HG02571 (cell line): ENCODE data around the gene CNNM4.

Source experiments
- ATAC-seq: cut with Tn5 transposase; IDR thresholded peaks from one replicate; pipeline ENCODE4 v1.9.1; 2021; ENCODE audit warnings: mild to moderate bottlenecking, moderate library complexity; ENCODE audit not compliant: unreplicated experiment

The CNNM4 gene

DNA sequence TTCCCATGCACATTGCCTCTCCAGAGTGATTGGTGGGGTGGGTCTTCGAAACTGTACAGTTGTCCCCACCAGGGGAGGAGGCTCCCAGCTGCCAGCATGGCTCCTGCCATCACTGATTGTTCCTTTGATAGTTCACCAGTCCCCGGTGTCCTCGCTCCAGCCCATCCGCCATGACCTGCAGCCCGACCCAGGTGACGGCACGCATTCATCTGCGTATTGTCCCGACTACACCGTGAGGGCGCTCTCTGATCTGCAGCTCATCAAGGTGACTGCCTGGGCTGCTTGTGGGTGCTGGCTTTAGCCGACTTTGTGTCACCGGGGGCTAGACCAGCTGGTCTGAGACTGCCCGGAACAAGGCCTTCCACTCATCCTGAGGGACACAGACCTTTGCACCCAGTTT is 67.7 kb downstream of the CNNM4 start:
- no peak for ATAC-seq

DNA sequence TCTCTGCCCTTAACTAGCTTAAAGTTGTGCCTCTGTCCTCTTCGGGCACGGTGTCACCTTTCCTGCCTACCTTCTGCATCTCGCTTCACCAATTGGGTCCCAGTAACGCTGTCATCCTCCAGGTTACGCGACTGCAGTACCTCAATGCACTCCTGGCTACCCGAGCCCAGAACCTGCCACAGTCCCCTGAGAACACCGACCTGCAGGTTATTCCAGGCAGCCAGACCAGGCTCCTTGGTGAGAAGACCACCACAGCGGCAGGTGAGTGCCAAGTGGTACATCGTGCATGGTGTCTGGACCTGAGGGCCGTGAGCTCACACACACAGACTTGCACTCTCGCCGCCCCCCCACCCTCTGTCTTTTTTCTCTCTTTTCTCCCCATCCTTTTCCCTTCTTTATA is 68.2 kb downstream of the CNNM4 start:
- no peak for ATAC-seq

DNA sequence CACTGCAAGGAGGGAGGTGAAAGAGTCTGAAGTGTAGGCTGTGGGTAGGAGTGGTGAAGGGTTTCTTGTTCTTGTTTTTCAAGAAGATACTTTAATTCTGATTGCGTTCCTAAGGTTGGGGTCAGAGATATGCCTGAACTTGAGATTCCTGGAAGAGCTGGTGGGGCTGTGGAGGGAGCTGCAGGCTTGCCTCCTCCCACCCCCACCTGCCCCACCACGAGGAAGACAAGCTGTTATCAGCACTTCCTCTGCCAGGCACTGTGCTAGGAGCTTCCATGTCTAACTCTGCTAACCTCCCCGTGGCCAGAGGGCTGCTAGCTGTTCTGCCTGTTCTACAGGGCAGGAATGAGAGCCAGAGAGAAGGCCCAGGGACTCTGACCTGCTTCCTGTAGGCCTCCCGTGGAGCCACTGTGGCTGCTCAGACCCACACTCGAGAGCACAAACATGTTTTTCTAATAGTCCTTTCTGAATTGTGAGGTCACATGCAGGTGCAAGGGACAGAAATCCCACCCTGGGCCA is 69.4 kb downstream of the CNNM4 start:
- ATAC-seq, result no peak

DNA sequence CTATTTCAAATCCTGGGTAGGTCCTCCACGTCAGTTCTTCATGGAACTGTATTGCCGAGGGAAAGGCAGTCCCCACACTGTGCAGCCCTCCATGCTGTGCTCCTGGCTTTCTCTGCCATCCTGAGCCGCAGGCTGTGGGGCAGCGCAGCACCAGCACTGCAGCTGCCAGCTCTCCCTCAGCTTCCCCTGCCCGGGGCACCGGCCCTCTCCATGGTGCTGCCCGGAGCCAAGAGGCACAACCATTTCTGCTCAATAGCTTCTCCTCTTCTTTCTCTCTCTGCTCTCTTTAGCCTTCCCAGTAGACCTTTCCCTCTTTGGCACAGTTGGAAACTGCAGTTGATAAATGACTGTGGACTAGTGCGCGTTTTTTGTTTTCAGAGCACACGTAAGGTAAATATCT is 71.0 kb downstream of the CNNM4 start:
- ATAC-seq, result no peak

DNA sequence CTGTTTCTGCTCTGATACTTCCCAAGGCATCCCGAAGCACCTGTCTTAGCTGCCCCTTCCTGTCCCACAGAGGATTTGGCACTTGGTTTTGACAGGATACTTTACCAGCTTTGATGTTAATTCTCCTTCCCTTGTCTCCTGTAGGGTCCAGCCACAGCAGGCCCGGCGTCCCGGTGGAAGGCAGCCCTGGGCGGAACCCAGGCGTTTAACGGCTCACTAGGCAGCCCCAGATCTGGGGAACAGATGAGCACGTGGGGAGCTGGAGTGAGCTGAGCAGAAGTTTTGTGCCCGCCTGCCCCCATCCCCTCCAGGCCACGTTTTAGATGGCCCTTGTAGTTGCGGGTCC is 71.7 kb downstream of the CNNM4 start:
- no peak for ATAC-seq

DNA sequence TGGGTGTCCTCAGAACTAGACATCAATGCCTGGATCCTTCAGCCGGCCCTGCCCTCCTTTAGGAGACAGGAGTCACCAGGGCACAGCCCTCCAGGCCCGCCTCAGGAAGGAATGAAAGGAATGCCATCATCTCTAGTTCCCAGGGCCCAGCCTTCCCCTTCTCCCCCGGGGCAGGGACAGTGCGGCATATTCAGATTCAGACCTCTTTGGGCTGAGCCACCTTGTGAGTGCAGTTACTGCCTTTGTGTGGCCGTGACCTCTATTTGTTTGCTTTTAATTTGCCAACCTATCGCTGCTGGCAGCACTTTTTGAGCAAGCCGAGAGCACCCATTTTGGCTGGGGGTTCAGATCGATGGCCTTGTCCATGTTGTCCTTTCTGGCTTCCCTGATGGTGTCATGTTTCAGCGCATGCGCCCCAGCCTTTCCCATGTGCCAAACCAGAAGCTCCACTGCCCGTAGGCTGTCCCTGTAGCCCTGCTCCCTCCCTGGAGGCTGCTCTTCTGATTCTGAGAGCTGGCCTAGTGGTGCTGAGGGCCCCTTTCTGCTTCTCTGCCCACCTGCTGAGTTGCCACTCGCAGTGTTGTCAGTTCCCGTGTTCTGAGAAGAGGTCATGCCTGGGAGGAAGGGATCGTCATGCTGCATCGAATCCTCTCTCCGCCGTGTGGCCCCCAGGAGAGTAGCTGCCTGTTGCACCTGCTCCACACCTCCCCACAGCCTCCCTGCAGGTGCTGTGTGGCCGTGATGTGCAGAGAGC is 72.2 kb downstream of the CNNM4 start:
- no peak for ATAC-seq

DNA sequence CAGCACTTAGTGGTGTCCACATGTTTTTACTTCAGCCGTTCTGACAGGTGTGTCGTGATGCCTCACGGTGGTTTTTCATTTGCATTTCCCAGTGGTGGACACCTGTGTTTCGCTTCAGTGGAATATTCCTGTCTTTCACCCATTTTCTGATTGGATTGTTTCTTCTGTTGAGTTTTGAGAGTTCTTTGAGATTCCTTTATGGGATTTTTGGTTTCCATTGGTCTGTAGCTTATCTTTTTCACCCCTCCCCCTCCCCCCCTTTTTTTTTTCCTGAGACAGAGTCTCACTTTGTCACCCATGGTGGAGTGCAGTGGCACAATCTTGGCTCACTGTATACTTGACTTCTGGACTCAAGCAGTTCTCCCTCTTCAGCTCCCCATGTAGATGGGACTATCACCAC is 75.1 kb downstream of the CNNM4 start:
- ATAC-seq, result no peak

DNA sequence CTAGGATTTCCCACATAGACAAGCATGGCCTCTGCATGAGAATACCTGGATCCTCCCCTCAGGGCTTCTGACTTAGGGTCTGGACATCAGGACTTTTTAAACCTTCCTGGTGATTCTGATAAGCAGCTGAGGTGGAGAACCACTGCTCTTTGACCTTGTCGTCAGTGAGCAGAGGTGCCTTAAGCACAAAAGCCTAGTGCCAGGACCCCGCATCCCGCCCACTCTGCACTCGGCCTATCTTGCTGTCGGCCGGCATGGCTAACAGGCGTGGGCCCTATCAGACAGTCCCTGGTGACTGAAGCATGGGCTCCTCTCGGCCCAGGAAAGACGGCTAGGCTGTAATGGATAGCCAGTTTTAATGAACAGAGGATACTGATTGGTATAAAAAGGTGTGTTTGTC is 76.9 kb downstream of the CNNM4 start:
- no peak for ATAC-seq

DNA sequence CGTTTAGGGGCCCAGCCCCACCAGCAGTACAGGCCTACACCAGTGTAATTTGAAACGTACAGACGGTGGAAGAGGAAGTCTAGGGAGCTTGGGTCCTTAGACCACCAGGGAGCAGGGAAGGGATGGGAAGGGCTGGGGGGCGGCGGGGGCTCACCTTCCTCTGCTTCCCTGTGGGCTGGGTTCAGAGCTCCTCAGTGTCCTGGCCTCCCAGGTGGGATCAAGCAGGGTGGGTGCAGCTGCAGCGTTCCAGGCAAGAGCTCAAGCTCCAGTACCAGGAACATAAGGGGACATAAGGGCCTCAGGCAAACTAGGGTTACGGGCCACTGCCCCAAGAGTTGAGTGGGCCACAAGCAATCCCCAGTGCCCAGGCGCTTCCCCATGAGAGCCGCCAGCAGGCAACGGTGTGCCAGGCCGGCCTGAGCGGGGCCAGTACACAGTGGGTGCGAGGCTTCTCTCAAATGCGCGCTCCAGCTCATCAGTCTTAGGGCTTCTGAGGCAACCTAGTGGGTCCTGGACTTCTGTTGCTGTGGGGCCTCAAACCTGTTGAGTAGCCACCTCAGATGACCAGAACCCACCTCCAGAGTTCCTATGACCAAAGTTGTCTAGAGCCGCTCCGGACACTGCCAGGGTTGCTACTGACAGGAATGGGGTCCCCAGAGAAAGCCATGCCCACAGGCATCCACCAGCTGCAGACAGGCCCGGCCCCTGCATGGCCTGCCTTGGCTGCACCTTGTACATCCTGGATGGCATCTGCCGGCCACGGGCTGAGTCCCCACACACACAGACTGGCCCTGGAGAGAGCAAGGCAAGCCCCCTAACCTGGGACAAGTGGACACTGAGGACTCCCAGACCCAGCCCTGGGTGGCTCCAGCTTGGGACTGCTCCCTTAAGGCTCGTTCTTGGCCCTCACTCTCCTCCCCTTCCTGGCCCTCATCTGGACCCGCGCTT is 77.9 kb downstream of the CNNM4 start:
- ATAC-seq, result no peak

DNA sequence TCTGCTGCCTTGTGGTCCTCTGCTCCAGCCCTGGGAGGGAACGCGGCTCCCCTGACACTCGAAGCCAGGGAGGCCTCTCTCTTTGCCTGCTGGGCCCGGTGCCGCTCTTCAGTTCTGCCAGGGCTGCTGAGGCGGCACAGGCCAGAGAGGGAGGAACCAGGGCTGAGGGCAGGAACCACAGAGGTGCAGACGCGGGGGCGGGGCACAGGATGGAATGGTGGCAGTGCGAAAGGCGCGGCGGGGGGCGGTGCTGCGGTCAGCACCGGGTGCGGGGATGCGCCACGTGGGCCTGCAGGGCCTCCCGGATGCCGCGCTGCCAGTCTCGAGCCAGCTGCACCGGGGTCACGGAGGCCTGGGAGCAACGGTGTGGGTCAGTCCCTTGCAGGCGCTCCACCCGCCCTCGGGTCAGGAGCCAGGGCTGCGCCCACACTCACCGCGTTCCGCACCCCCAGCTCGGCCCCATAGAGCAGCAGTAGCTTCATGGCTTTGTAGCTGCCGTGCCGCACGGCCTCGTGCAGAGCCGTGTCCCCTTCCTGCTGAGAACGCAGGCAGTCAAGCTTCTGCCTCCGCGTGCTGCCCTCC is 78.7 kb downstream of the CNNM4 start:
- no peak for ATAC-seq

DNA sequence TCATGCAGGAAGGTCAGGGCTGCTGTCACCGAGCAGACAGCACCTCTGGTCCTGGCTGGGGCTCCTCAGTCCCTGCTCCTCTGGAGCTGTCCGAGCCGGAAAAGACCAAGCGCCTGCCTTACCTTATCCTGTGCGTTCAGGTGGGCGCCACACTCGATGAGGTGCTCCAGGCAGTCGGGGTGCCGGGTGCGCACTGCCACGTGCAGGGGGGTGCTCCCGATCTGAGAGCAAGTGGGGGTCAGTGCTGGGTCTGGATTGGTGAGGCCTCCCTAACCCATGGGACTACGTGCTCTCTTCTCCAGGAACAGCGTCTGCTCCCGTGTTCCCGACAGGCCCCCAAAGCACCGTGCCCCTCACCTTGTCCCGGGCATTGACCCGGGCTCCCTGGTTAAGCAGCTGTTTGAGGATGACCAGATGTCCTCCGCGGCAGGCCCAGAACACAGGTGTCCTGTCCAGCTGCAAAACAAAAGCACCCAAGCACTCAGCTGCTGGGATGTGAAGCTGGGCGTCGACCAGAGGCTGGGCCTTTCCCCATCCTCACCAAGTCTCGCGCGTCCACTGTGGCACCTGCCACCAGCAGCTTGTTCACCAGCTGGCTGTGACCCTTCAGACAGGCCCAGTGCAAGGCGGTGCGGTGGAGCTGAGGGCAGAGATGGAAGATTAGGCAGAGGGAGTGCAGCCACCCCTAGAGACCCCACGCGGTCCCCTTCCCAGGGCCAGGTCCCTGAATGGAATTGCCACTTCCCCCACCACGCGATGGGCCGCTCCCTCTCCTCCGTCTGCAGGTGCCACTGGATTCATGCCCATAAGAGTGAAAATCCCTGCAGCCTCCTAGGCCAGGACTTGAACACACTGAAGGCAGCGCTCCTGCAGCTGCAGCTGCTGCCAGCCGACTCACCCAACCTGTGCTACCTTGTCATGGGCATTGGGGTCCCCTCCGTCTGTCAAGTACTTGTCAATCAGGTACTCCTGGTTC is 79.5 kb downstream of the CNNM4 start:
- ATAC-seq, result no peak

DNA sequence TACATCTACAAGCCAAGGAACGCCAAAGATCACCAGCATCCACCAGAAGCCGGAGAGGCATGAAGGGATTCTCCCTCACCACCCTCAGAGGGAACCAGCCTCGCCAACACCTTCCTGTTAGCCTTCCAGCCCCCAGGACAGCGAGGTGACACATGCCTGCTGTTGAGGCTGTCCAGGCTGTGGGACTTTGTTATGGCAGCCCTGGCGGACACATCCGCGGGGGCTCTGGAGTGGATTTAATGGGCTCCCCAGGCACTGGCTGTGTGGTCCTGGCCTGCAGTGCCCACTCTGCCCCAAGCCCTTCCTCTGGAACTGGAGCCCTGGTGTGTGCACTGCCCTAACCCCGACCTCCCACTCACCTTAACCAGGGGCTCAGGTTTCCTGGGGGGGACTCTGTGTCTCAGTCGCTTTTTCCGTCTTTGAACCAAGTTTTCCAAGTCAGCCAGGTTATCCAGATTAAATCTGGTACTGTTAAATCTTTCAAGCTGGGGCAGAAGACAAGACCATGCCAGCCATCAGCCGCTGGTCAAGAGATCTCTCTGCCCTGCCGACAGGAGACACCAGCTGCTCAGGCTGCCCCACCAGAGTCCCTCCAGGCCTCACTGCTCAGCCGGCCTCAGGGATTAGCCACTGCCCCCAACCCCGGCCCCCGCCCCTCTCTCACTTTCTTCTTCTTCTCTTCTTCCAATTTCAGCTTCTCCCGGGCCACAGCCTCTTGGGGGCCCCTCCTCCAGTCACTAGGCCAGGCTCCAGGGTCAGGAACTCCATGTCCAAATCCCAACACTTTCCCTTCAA is 81.2 kb downstream of the CNNM4 start:
- ATAC-seq, result no peak

DNA sequence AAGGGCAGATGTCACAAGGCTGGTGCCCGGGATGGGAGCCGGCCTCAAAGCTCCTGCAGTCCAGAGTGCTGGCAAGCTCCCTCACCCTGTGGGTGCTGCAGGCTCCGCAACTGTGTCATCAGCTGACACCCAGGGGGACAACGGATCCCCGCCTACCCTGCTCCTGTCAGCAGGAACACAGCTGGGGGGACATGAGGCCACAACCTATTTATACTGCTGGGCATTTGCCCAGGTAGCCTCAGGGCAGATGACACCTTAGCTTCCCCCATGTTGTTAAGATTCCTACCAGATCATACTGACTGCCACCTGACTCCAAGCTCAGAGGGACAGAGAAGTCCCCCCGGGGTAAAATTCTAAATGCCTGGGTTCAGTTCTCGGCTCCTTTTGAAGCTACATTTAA is 81.9 kb downstream of the CNNM4 start:
- ATAC-seq, result no peak

DNA sequence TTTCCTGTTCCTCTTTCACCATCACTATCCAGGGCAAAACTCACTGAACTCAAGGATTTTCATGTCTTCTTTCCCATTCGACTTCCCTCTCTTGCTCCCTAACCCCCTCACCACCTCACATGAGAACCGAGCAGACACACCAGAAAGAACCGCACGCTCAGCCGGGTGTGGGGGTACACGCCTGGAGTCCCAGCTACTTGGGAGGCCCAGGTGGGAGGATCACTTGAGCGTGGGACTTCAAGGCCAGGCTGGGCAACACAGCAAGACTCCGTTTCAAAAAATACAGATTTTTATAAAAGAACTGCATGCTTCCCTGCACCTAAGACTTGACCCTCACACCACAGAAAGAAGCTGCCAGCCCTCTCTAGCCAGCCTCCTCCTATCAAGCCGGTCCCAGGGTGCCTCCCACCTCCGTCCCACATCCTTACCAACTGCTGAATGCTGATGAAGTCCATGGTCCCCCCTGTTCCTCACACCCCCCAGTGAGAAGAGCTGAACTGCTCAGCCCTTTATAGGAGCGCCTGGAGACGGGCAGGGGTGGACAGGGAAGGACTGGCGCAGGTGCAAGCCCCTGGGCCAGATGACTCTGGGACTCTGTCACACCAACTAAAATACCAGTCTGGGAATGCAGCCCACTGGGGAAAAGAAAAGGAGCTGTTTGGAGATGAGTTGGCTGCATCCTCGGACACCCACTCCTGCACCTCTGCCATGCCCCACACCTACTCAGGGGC is 83.0 kb downstream of the CNNM4 start, which contains the start of gene ANKRD23:
Gene ANKRD23 (minus strand): TSS at position 484 of the 731 bp plus-strand sequence. CDS start 29 bp downstream, at position 455.
- ATAC-seq, result no peak

DNA sequence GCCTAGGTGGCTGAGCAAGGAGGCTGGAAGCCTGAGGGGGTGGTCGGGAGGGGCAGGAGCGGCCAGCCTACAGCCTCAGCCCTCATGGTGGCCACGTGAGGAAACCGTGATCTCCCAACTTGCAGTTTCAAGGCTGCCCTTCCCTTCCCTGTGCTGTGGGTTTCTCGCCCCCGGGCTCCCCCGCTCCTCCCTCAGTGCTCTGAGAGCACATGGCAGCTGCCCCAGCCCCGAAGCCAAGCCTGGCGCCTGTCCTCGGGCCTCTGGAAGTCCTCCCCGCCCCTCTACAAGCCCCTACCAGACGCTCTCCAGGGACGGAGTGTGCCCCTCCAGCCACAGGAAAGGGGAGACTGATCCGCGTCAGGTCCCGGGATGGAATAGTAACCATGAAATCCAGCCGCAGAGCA is 83.7 kb downstream of the CNNM4 start:
- ATAC-seq, result no peak

DNA sequence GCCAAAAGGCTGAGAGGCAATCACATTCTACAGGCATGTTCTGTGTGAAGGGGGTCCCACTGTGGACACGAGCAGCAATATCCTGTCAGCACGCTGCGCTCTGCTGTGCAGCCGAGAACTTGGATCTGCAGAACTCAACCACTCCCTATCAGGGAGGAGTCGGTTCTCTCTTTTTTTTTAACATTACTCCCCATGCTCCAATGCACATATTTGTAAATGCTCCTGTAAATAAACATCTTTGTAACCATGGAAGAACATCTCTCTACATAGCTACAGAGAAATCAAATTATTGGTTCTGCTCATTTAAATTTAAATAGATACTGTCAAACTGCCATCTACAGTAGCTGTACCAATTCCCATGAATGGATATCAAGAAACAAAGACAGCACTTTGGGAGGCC is 86.1 kb downstream of the CNNM4 start:
- ATAC-seq, result no peak

DNA sequence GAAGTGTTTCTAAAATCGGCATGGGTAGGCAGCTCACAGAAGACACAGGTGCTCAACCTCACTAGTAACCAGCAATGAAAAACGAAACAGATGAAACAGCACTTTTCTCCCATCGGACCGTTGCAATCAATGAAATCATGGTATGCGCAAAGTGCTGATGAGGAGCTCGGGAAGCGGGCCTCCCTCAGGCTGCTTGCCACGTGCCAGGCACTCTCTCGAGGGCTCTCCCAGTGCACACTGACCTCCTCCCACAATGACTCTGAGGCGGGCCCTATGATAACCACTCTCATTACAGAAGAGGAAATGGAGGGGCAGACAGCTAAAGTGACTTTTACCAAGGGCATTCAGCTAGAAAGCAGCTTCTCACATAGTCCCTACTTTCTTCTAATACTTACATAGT is 86.9 kb downstream of the CNNM4 start:
- ATAC-seq, result no peak

DNA sequence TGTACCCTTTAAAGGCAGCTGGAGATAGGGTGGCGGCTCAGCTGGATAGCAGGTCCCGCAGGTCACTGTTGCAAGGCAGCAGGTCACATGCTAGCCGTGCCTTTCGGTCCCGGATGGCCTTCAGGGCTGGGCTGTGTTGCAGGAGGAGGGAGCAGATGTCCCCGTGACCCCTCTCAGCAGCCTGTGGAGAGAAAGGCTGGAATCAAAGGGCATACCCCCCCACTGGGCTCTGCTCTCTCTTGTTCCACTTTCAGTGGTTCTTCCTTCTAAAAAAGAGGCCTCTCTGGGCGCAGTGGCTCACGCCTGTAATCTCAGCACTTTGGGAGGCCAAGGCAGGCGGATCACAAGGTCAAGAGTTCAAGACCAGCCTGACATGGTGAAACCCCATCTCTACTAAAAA is 87.6 kb downstream of the CNNM4 start:
- no peak for ATAC-seq

DNA sequence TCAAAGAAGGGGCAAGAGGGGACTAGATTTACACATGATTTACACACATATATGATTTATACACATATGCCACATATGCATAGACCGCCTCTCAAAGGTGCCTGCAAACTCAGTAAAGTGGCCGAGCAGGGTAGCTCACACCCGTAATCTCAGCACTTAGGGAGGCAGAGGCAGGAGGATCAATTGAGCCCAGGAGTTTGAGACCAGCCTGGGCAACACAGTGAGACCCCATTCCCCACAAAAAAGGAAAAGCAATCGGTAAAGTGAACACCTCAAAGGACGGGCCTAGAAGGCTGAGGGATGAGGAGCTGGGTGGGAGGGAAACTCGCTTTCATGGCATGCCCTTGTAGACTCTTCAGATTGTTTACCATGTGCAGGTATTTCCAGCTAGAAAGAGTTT is 92.0 kb downstream of the CNNM4 start:
- ATAC-seq, result no peak
